RWPE2 (cell line): ENCODE measurements around the gene LHX4.

Source experiments
- ATAC-seq: fragments of 200-7000 bp; cut with Tn5 transposase; 3 replicates; pipeline ENCODE4 v1.9.1; 2021; ENCODE audit warnings: low read depth
- DNase-seq: peaks from one replicate; pipeline ENCODE4 v3.0.0-alpha.2; 2020; ENCODE audit warnings: low spot score
- H3K27ac ChIP-seq: fragments of 450-650 bp; 2 replicates; pipeline ENCODE4 v1.5.1; 2017; ENCODE audit warnings: mild to moderate bottlenecking; ENCODE audit not compliant: poor library complexity, severe bottlenecking
- H3K27me3 ChIP-seq: fragments of 250-450 bp; sonication (Bioruptor Pico); 2 replicates; pipeline ENCODE4 v1.5.1; 2021; ENCODE audit warnings: mild to moderate bottlenecking, moderate library complexity; ENCODE audit not compliant: insufficient read depth, poor library complexity, severe bottlenecking
- H3K36me3 ChIP-seq: fragments of 250-450 bp; sonication (Bioruptor Pico); 2 replicates; pipeline ENCODE4 v1.5.1; 2020; ENCODE audit warnings: low read depth, mild to moderate bottlenecking, moderate library complexity
- H3K4me1 ChIP-seq: fragments of 250-450 bp; sonication (Bioruptor Pico); 2 replicates; pipeline ENCODE4 v1.5.1; 2021; ENCODE audit warnings: mild to moderate bottlenecking, moderate library complexity; ENCODE audit not compliant: insufficient read depth, poor library complexity, severe bottlenecking
- H3K4me3 ChIP-seq: fragments of 250-450 bp; sonication (Bioruptor Pico); 2 replicates; pipeline ENCODE4 v1.5.1; 2021; ENCODE audit warnings: mild to moderate bottlenecking, moderate library complexity; ENCODE audit not compliant: severe bottlenecking
- H3K9me3 ChIP-seq: fragments of 250-450 bp; sonication (Bioruptor Pico); 2 replicates; pipeline ENCODE4 v1.5.1; 2021; ENCODE audit warnings: mild to moderate bottlenecking, moderate library complexity; ENCODE audit not compliant: severe bottlenecking
- TF ChIP-seq, protein P1 (sequence below): fragments of 450-650 bp; IDR thresholded peaks from one replicate; pipeline ENCODE4 v1.5.1; 2017; ENCODE audit warnings: mild to moderate bottlenecking, moderate library complexity; ENCODE audit not compliant: poor library complexity, severe bottlenecking

LHX4 gene

DNA sequence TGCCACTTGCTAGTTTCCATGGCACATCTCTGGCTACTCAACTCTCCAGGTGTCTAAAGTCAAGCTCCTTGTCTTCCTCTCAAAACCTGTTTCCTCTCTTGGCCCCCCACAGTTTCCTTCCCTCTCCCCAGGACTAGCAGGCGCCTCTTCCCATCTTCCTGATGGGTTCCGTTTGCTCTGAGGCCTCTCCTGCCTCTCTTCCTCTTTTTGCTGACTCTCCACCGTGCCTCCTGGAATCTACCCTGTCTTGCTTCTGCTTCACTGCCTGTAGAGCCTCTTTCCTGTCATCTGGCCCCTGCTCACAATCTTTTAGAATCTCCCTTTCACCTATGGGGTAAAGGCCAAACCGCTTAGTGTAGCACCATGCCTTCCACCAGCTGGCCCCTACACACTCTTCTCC is 21.8 kb upstream of the LHX4 start:
- H3K27me3 ChIP-seq = no peaks in the 10 kb centered on the region
- DNase-seq (peak; percentile 15), ATAC-seq (no peak)
- no peaks in the 10 kb centered on the region for H3K9me3 ChIP-seq
- TF ChIP-seq, protein P1, sequence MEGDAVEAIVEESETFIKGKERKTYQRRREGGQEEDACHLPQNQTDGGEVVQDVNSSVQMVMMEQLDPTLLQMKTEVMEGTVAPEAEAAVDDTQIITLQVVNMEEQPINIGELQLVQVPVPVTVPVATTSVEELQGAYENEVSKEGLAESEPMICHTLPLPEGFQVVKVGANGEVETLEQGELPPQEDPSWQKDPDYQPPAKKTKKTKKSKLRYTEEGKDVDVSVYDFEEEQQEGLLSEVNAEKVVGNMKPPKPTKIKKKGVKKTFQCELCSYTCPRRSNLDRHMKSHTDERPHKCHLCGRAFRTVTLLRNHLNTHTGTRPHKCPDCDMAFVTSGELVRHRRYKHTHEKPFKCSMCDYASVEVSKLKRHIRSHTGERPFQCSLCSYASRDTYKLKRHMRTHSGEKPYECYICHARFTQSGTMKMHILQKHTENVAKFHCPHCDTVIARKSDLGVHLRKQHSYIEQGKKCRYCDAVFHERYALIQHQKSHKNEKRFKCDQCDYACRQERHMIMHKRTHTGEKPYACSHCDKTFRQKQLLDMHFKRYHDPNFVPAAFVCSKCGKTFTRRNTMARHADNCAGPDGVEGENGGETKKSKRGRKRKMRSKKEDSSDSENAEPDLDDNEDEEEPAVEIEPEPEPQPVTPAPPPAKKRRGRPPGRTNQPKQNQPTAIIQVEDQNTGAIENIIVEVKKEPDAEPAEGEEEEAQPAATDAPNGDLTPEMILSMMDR = no peak
- no peak overlapping the region for H3K4me3 ChIP-seq
- no peaks in the 10 kb centered on the region for H3K4me1 ChIP-seq
- H3K27ac ChIP-seq = no peak overlapping the region
- H3K36me3 ChIP-seq = no peaks in the 10 kb centered on the region

DNA sequence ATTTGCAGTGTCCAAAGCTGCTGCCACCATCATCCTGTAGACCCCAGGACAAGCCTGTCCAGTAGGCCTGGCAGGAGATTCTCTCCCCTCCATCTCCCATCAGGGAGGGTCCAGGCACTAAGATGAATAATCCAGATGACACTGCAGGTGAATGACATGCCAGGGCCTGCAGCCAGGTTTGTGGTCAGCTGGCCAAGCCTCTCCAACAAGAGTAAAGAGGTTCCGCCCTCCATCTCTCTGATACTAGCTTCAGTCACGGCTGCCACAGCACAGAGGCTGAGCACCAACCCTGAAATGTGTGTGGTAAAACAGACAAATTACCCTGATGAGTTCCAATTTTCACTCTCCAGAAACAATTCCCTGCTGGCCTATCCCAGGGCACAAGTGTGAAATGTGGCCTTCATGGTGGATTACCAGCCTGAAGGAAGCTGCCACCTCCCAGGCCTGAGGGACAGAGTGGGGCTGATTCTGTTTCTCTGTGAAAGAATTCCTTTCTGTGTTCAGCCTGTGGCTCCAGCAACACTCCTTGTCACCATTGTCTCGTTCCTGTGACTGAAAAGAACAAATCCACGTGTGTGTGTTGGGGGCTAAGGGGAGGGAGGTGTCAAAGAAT is 19.9 kb upstream of the LHX4 start:
- peak; percentile 53 for DNase-seq
- H3K4me1 ChIP-seq = no peaks in the 10 kb centered on the region
- H3K27me3 ChIP-seq = no peaks in the 10 kb centered on the region
- peak; percentile 77 for ATAC-seq
- no peak overlapping the region for H3K27ac ChIP-seq
- TF ChIP-seq, protein P1 = no peak
- H3K4me3 ChIP-seq = no peak overlapping the region
- no peaks in the 10 kb centered on the region for H3K36me3 ChIP-seq
- H3K9me3 ChIP-seq = no peaks in the 10 kb centered on the region

DNA sequence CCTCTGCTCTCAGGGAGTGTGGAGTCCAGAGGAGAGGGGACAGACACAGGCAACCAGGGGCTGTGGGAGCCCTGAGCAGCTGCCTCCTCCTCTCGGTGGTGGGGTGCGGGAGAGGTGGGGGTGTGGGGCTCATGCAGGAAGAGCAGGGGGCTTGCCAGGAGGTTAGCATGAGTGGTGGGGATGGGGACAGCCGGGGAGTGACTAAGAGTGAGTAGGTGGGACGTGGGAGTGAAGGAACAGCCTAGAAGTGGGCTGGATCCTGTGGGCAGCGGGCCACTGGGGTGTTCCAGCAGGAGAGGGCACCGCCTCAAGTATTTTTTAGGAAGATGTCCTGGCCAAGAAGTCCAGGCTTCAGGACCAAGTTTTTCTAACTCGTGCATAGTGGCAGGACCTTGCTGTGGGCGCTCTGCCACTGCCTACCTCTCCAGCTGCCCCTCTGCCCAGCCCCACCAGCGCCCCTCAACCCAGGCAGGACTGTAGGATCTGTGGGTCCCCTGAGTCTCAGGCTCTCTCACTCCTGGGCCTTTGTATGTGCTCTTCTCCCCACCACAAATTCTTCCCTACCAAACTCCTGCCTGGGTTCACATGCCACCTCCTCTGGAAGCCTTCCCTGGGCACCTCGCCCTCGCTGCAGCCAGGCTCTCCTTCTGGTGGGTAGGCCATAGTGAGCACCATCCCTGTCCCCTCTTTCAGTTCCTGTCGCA is 18.8 kb upstream of the LHX4 start:
- no peaks in the 10 kb centered on the region for H3K9me3 ChIP-seq
- H3K4me3 ChIP-seq = no peak overlapping the region
- peak; percentile 43 for DNase-seq

DNA sequence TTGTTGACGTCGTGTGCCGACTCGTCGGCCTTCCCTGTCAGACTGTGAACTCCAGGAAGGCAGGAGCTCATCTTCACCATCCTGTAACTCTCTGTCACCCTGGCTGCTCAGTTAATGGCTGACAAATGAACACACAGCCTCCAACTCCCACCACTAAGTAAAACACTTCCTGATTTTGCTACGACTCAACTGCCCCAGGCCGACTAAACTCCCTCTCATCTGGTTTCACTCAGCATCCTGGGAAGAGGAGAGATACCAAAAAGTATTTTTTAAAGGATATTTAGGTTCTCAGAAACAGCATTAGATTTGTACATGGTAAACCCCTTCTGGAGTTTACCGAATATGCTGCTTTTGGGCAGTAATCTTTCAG is 18.2 kb upstream of the LHX4 start:
- Histone ChIP-seq H3K4me1 (no peaks in the 10 kb centered on the region), H3K9me3 (no peaks in the 10 kb centered on the region), H3K4me3 (no peak overlapping the region), H3K27me3 (no peaks in the 10 kb centered on the region), H3K36me3 (no peaks in the 10 kb centered on the region), H3K27ac (no peak overlapping the region)
- ATAC-seq = no peak
- no peak for DNase-seq
- TF ChIP-seq, protein P1 = no peak

More for the DNA sequence above, 18.8 kb upstream of the LHX4 start:
- Histone ChIP-seq H3K27me3 (no peaks in the 10 kb centered on the region), H3K27ac (no peak overlapping the region), H3K4me1 (no peaks in the 10 kb centered on the region), H3K36me3 (no peaks in the 10 kb centered on the region)
- TF ChIP-seq, protein P1 = no peak
- ATAC-seq = no peak
